ENCODE results near the gene COL27A1. TPM values are rescaled to one million over a fixed set of nuclear protein-coding genes. Genes with fewer than 3 reads are reported as not detected.
A peak's percentile ranks its signal among the peaks of the same experiment; 100 is the strongest.

The COL27A1 gene
- total and polyA plus RNA-seq, 2 donors (not counting 1 experiment from before 2014, with no cell fraction given) = 0.16 to 0.27 TPM

DNA sequence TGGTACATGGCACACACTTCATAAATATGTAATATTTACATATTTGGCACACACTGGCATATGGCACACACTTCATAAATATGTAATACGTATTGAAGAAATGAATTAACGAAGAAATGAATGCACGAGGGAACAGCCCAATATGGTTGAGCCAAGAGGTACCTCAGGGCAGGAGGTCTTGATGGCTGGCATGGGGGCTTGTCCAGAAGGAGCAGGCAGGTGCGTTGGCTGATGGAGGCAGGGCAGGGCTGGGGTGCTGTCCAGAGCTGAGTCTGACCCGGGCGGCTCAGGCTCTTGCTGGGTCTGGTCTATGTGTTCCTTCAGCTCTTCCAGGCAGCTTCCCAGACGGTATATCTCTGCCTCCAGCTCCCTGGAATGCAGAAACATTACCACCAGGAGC, 206.2 kb downstream of the COL27A1 start:
- H4K20me1 ChIP-seq (ENCODE audit: control insufficient read depth, insufficient read depth, low read length, poor library complexity, severe bottlenecking) = peaks cover 58% of the 10 kb centered on the region
- ATAC-seq (ENCODE audit: low read depth) = no peak
- H3K9me3 Mint-ChIP-seq (ENCODE audit: insufficient read depth) = peaks cover 3% of the 10 kb centered on the region
- intact Hi-C loops (cut with micrococcal nuclease) = loop anchor here (5.0 kb wide), 1 partner anchor 36 kb away; no protein-coding TSS in a partner anchor
- H3K27ac Mint-ChIP-seq = peak overlapping the region; percentile 80
- peaks cover 39 to 51% of the 10 kb centered on the region in 2 donors for H3K4me1 ChIP-seq (ENCODE audit: control insufficient read depth in 2 of 2, insufficient read depth in 2 of 2, low read length in 2 of 2)
- no peak overlapping the region for H3K4me3 ChIP-seq (ENCODE audit: control extremely low read depth in 1 of 5, extremely low read depth in 1 of 5, insufficient read depth in 1 of 5, low read depth in 2 of 5, low read length in 4 of 5)
- peaks cover 83% of the 10 kb centered on the region for H3K79me2 ChIP-seq (ENCODE audit: control insufficient read depth, insufficient read depth, low read length)
- H3K4me3 Mint-ChIP-seq = no peak overlapping the region
- no peaks in the 10 kb centered on the region for H3K9me3 ChIP-seq (ENCODE audit: control extremely low read depth in 1 of 3, control insufficient read depth in 2 of 3, insufficient read depth in 1 of 3, low read length in 2 of 3)
- H3K4me2 ChIP-seq (replicated peaks; ENCODE audit: low read depth, low read length, poor library complexity, severe bottlenecking) = no peak overlapping the region
- no peaks in the 10 kb centered on the region for H3K27me3 ChIP-seq (replicated peaks in 1 of 4; ENCODE audit: control extremely low read depth in 1 of 4, control insufficient read depth in 3 of 4, insufficient read depth in 4 of 4, low read length in 3 of 4)
- no peak for DNase-seq
- H2AFZ ChIP-seq (ENCODE audit: insufficient read depth, low read depth, low read length, poor library complexity, severe bottlenecking) = no peak overlapping the region
- ChIA-PET POLR2A (interaction anchor here (0.6 to 8.6 kb wide), 2 partner anchors 25 to 421 kb away, joined by 9 to 108 read pairs; partner anchors contain the start of gene AKNA), CTCF (interaction anchor here (0.9 to 2.6 kb wide), 3 partner anchors 9 to 27 kb away, joined by 3 to 7 read pairs (median 6); partner anchors contain the start of gene AKNA)
- H3K4me1 Mint-ChIP-seq = peaks cover 47% of the 10 kb centered on the region
- no peaks in the 10 kb centered on the region for H3K27me3 Mint-ChIP-seq
- peaks cover 13 to 93% of the 10 kb centered on the region in 2 experiments for H3K36me3 ChIP-seq (replicated peaks in 1 of 2; ENCODE audit: control extremely low read depth in 1 of 2, control insufficient read depth in 1 of 2, extremely low read depth in 1 of 2, insufficient read depth in 2 of 2, low read length in 1 of 2)
- H3K9ac ChIP-seq (ENCODE audit: low read length) = no peak overlapping the region
- 95% methylated on average over 7 of the region's 7 CpGs for WGBS (ENCODE audit: insufficient coverage)
- TF ChIP-seq, protein P1, sequence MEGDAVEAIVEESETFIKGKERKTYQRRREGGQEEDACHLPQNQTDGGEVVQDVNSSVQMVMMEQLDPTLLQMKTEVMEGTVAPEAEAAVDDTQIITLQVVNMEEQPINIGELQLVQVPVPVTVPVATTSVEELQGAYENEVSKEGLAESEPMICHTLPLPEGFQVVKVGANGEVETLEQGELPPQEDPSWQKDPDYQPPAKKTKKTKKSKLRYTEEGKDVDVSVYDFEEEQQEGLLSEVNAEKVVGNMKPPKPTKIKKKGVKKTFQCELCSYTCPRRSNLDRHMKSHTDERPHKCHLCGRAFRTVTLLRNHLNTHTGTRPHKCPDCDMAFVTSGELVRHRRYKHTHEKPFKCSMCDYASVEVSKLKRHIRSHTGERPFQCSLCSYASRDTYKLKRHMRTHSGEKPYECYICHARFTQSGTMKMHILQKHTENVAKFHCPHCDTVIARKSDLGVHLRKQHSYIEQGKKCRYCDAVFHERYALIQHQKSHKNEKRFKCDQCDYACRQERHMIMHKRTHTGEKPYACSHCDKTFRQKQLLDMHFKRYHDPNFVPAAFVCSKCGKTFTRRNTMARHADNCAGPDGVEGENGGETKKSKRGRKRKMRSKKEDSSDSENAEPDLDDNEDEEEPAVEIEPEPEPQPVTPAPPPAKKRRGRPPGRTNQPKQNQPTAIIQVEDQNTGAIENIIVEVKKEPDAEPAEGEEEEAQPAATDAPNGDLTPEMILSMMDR (IDR thresholded peaks at IDR 0.05) = no peak
- no peak for TF ChIP-seq EZH2 (IDR thresholded peaks at IDR 0.05; ENCODE audit: borderline replicate concordance, insufficient read depth, low read depth, low read length, poor library complexity, severe bottlenecking)
- H3K27ac ChIP-seq (ENCODE audit: low read length in 2 of 2) = peak overlapping the region; percentile 26 to 75

Small RNA genes within 50 kb of the gene (small RNA-seq; reads per million reads assigned to genes)
- gene MIR455 (ENCODE audit: insufficient read length, low read depth, low replicate concordance) = 1.5 reads per million

Other genes starting within 250 kb of the COL27A1 start
- gene AMBP, start 77.2 kb upstream of the COL27A1 start, total RNA-seq = not detected in 2 replicates
- gene AMBP, start 77.2 kb upstream of the COL27A1 start, polyA plus RNA-seq = not detected in 2 replicates
- gene KIF12, start 56.2 kb upstream of the COL27A1 start, total RNA-seq = not detected in 2 replicates
- not detected in 2 replicates for gene KIF12, start 56.2 kb upstream of the COL27A1 start, polyA plus RNA-seq
- not detected in 2 replicates for gene ORM1, start 167.6 kb downstream of the COL27A1 start, total RNA-seq
- 0.13 TPM in 1 of 2 replicates, not detected in the other for gene ORM1, start 167.6 kb downstream of the COL27A1 start, polyA plus RNA-seq
- not detected in 2 replicates for gene ORM2, start 174.3 kb downstream of the COL27A1 start, total RNA-seq
- not detected in 2 replicates for gene ORM2, start 174.3 kb downstream of the COL27A1 start, polyA plus RNA-seq
- 407 and 434 TPM in 2 replicates for gene AKNA, start 232.4 kb downstream of the COL27A1 start, total RNA-seq
- 178 and 181 TPM in 2 replicates for gene AKNA, start 232.4 kb downstream of the COL27A1 start, polyA plus RNA-seq